DMS114 treated with DMSO at 0.1 percent for 48 hours (cell line): ENCODE results near the gene WIPF2.

ENCODE experiments used
- DNase-seq: peaks from one replicate; lab custom pipeline; 2025; ENCODE audit not compliant: unreplicated experiment; lab: John Stamatoyannopoulos, UW

The WIPF2 gene

GRCh38 chr17:40247926-40248495 lies 28.9 kb downstream of the WIPF2 start:
- DNase-seq, result no peak

DNA sequence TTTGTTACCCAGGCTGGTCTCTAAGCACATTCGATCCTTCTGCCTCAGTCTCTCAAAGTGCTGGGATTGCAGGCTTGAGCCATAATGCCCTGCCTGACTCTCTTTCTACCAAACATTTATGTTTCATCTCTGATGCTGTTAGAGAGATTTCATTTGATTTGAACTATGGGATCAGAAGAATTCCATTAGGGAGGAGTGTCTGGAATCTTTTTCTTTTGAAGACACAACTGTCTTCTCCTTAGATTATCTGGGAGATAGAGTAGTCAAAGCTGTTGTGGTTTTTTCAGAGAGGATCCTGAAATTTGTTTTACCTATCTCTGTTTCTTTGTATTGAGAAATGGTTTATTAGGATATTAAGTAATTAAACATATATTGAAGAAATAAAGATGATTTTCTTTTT lies 29.4 kb downstream of the WIPF2 start:
- no peak for DNase-seq

- DNase-seq, result no peak
These were observed 32.5 kb downstream of the WIPF2 start for GRCh38 chr17:40251576-40251975.

DNA sequence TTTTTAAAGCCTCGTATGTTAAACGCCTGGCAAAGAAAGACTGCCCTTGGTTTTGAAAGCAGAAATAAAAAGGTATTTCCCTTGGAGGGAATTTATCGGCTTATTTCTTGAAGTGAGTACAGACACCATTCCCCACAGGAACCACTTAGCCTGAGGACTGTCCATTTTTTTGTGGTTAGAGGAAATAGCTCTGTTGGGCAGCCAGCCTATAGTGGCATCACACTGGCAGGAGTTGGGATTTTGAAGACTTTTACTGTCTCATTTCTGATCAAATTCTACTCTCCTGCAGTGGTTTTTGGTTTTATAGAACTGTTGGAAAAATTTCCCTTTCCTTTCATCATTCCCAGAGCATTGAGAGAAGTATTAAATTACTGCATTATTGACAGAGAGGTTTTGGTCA lies 34.5 kb downstream of the WIPF2 start:
- no peak for DNase-seq

- no peak for DNase-seq
These were observed 40.4 kb downstream of the WIPF2 start for GRCh38 chr17:40259505-40259904.

DNA sequence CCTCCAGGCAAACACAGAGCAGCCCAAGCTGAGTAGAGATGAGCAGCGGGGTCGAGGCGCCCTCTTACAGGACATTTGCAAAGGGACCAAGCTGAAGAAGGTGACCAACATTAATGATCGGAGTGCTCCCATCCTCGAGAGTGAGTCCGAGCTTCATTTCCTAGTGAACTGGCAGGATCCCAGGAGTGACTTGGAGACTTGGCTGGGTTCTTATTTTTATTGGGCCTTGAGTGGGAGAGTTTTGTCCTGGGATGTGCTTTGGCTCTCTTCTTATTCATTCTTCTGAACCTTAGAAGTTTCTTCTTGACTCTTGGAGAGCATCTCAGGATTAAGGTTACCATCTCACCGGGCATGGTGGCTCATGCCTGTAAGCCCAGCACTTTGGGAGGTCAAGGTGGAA lies 41.4 kb downstream of the WIPF2 start:
- no peak for DNase-seq

DNA sequence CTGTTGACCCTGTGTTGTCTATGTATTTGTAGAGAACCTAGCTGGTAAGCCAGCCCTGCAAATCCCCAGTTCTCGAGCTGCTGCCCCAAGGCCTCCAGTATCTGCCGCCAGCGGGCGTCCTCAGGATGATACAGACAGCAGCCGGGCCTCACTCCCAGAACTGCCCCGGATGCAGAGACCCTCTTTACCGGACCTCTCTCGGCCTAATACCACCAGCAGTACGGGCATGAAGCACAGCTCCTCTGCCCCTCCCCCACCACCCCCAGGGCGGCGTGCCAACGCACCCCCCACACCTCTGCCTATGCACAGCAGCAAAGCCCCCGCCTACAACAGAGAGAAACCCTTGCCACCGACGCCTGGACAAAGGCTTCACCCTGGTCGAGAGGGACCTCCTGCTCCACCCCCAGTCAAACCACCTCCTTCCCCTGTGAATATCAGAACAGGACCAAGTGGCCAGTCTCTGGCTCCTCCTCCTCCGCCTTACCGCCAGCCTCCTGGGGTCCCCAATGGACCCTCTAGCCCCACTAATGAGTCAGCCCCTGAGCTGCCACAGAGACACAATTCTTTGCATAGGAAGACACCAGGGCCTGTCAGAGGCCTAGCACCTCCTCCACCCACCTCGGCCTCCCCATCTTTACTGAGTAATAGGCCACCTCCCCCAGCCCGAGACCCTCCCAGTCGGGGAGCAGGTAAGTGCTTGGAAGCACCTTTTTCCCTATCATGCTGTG lies 45.5 kb downstream of the WIPF2 start:
- no peak for DNase-seq

DNA sequence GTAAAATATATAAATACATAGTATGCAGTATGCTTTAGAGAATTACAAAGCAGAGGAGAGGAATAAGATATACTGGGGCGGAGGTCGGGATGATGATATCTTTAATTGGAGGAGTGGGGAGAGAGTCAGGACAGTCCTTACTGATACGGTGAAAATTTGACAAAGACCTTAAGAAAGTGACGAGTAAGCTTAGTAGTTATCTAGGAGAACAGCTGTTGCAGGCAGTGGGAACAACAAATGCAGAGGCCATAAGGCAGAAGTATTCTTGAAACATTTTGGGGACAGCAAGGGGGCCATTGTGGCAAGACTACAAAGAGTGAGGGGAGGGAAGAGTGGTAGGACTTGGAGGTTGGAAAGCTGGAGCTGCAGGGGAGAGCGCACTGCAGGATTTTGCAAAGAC lies 46.2 kb downstream of the WIPF2 start:
- no peak for DNase-seq

GRCh38 chr17:40266882-40267281 lies 47.8 kb downstream of the WIPF2 start:
- no peak for DNase-seq

GRCh38 chr17:40268141-40268712 lies 49.1 kb downstream of the WIPF2 start:
- no peak for DNase-seq

GRCh38 chr17:40278414-40278813 lies 59.3 kb downstream of the WIPF2 start:
- no peak for DNase-seq

- DNase-seq, result no peak
These were observed 60.3 kb downstream of the WIPF2 start for GRCh38 chr17:40279402-40279801.

GRCh38 chr17:40281663-40282062 lies 62.6 kb downstream of the WIPF2 start:
- no peak for DNase-seq

- DNase-seq, result no peak
These were observed 64.6 kb downstream of the WIPF2 start for GRCh38 chr17:40283662-40284061.

DNA sequence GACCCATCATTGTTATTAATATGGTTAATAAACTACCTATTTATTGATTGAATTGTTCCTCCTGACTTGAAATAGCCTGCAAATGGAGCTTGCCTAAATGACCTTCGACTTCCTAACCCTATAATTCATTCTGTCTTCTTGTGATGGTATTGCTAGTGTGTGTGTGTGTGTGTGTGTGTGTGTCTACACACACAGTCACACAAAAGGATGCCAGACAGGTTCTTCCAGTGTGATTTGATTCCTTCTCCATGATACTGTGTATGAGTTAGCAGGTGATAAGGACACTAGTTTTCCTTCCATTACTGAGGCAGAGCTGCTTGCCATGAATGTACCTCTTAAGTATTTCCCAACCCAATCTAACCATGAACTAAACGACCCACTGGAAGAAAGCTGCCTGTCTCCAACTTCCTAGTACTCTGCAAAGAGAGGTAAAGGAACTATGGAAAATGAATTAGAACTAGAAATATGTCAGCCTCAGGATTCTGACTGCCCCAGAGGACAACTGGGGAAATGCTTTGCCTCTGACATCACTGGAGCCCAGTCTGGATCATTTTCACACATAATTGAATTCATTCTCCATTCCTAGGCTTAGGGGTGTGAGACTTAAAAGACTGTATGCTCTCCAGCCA lies 65.1 kb downstream of the WIPF2 start:
- peak; percentile 15 for DNase-seq

DNA sequence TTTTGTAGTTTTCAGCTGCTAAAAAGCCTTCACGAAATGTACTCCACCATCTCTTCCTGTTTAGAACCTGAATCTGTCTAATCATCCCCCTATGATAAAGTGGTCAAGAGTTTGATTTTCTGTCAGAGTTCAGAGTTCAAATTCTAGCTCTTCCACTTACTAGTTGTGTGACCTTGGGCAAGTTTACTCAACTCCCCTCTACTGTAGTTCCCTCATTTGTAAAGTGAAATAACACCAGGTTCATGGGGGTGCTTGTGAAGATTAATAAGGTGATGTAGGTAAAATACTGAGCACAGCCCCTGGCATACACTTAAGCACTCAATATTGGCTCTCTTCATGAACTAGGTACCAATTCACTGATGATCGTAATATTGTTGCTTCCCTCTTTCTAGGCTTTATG lies 67.4 kb downstream of the WIPF2 start:
- no peak for DNase-seq

DNA sequence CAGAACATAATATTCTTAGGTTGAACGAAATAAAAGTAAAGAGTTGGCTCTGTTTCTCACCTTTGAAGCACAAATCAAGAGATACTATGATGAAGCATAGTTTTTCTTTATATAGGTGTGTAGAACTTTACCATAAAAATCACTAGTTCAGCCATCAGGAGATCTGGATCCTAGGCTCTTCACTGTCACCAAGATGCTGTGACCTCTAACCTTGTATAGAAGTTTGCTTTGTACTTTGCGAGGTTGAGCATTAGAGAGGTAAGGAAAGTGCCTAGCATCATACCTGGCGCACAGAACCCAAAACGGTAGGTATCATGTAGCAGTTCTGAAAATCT lies 68.0 kb downstream of the WIPF2 start:
- no peak for DNase-seq

DNA sequence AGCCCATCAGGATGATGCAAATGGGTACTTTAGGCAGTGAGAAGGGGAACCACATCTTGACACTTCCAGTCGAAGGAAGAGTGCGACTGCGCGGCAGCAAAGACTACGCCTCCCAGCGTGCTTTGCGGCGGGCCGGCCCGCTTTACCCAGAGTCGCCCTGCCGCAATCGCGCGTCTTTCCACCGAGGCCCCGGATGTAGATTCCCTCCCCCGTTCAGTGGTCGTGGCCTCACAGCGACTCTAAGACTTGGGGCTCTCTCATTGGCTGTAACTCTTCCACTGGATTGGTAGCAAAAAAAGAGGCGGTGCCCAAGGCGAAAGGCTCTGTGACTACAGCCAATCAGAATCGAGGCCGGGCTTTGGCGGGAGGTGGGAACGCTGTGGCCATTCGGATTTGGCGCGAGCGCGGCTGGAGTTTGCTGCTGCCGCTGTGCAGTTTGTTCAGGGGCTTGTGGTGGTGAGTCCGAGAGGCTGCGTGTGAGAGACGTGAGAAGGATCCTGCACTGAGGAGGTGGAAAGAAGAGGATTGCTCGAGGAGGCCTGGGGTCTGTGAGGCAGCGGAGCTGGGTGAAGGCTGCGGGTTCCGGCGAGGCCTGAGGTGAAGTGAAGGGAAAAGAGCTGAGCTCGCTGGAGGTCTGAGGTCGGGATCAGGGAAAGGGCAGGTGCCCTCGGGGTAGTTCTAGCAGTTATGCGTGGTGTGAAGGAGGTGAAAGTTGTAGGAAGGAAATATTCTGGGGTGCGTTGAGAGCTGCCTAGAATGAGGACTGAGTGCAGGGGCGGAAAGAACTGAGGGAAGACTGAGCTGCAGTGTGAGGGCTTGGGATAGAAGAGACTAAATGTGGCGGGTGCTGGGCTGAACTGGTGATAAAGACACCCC lies 68.6 kb downstream of the WIPF2 start, which contains the start of gene CDC6:
TSS of gene CDC6 (plus strand) at position 386 of the 876 bp plus-strand sequence. CDS start 1,542 bp downstream, outside the sequence.
- DNase-seq, result peak; percentile 99

DNA sequence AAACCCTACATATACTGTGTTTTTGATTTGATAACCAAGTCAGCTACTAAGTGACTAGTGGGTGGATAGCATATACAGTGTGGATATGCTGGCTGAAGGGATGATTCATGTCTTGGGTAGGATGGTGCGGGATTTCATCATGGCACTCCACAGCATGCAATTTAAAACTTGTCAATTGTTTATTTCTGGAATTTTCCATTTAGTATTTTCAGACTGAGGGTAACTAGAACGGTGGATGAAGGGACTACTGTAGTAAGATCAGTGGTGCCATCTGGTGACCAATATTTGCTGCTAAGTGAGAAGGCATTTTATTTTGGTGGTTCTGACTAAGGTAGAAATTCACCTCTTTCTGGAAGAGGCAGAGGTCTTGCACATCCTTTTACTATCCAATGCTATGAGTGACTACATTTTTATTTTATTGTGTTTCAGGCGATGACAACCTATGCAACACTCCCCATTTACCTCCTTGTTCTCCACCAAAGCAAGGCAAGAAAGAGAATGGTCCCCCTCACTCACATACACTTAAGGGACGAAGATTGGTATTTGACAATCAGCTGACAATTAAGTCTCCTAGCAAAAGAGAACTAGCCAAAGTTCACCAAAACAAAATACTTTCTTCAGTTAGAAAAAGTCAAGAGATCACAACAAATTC lies 71.7 kb downstream of the WIPF2 start:
- DNase-seq, result peak; percentile 66

GRCh38 chr17:40291281-40291664 lies 72.2 kb downstream of the WIPF2 start:
- no peak for DNase-seq

DNA sequence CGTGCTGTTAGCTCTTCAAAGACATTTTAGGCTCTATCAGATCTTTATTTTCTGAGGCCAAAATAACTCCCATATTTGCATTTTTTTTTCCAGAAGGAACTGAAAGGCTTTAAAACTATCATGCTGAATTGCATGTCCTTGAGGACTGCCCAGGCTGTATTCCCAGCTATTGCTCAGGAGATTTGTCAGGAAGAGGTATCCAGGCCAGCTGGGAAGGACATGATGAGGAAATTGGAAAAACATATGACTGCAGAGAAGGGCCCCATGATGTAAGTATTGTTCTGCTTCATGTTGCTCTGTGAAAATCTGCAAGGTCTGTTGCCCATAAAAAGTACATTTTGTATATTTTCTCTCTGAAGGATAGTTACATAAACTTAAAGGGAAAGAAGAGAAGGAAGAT lies 74.3 kb downstream of the WIPF2 start:
- DNase-seq, result no peak
